NCI-H748 treated with DMSO at 0.1 percent for 48 hours (cell line): Measurements from ENCODE around the gene HTR3C.
"Not testable (repeated sequence)": the region's sequence is repeated elsewhere in the genome, so short reads cannot be mapped to it uniquely, and the experiment has no call there.

ENCODE experiments used
- DNase-seq: peaks from one replicate; lab custom pipeline; 2025; lab: John Stamatoyannopoulos, UW

Gene HTR3C

GRCh38 chr3:184031187-184031792 lies 21.6 kb upstream of the HTR3C start, which contains the start of gene HTR3D:
Gene HTR3D (plus strand): TSS chr3:184031742. CDS start chr3:184031742, 0 bp downstream.
- no peak for DNase-seq

- DNase-seq, result no peak
These were observed 15.0 kb upstream of the HTR3C start for GRCh38 chr3:184037816-184038215.

- not testable (repeated sequence) for DNase-seq
These were observed 14.5 kb upstream of the HTR3C start for GRCh38 chr3:184038307-184038706.

- DNase-seq, result no peak
These were observed 13.4 kb upstream of the HTR3C start for GRCh38 chr3:184039414-184039813.

GRCh38 chr3:184040010-184040409 lies 12.8 kb upstream of the HTR3C start:
- DNase-seq, result no peak

GRCh38 chr3:184042617-184043016 lies 10.2 kb upstream of the HTR3C start:
- DNase-seq, result no peak

GRCh38 chr3:184045995-184046394 lies 6.9 kb upstream of the HTR3C start:
- no peak for DNase-seq

- DNase-seq, result peak; percentile 0
These were observed 2.5 kb upstream of the HTR3C start for GRCh38 chr3:184050217-184050847.

GRCh38 chr3:184058029-184058428 lies 5.2 kb downstream of the HTR3C start:
- DNase-seq, result no peak

GRCh38 chr3:184059424-184059823 lies 6.6 kb downstream of the HTR3C start:
- DNase-seq, result no peak

GRCh38 chr3:184062637-184063036 lies 9.8 kb downstream of the HTR3C start:
- no peak for DNase-seq

GRCh38 chr3:184066211-184066610 lies 13.4 kb downstream of the HTR3C start:
- no peak for DNase-seq

GRCh38 chr3:184067573-184068055 lies 14.8 kb downstream of the HTR3C start:
- DNase-seq, result no peak

- no peak for DNase-seq
These were observed 15.5 kb downstream of the HTR3C start for GRCh38 chr3:184068344-184068743.

- DNase-seq, result not testable (repeated sequence)
These were observed 18.3 kb downstream of the HTR3C start for GRCh38 chr3:184071142-184071541.

GRCh38 chr3:184073621-184074020 lies 20.8 kb downstream of the HTR3C start:
- DNase-seq, result no peak

- no peak for DNase-seq
These were observed 23.1 kb downstream of the HTR3C start for GRCh38 chr3:184075901-184076300.

- no peak for DNase-seq
These were observed 25.0 kb downstream of the HTR3C start for GRCh38 chr3:184077881-184078280.

GRCh38 chr3:184078851-184079250 lies 26.0 kb downstream of the HTR3C start:
- no peak for DNase-seq

- DNase-seq, result no peak
These were observed 28.4 kb downstream of the HTR3C start for GRCh38 chr3:184081116-184081830.

GRCh38 chr3:184082034-184082433 lies 29.2 kb downstream of the HTR3C start:
- no peak for DNase-seq

GRCh38 chr3:184082465-184082864 lies 29.6 kb downstream of the HTR3C start:
- DNase-seq, result no peak

- DNase-seq, result no peak
These were observed 32.6 kb downstream of the HTR3C start for GRCh38 chr3:184085389-184085852.
